SK-N-SH (cell line): ENCODE results near the gene DEPDC5.

Source experiments
- CHD2 ChIP-seq: fragments of 150-350 bp; IDR thresholded peaks from 2 replicates; pipeline ENCODE4 v1.6.1; 2018; ENCODE audit warnings: low read length; ENCODE audit not compliant: partially characterized antibody
- EP300 ChIP-seq, 2 experiments: IDR thresholded peaks; 2 replicates each; pipeline versions ENCODE4 v1.4.0 to v1.6.1; 2012; ENCODE audit warnings: borderline replicate concordance in 1 of 2, low read depth in 1 of 2, low read length in 1 of 2
- TF ChIP-seq, protein P1 (sequence below): fragments of 200-600 bp; sonication (generic); IDR thresholded peaks from 2 replicates; pipeline ENCODE4 v1.6.1; 2017; ENCODE audit warnings: antibody characterized with exemption, mild to moderate bottlenecking, moderate library complexity

DNA sequence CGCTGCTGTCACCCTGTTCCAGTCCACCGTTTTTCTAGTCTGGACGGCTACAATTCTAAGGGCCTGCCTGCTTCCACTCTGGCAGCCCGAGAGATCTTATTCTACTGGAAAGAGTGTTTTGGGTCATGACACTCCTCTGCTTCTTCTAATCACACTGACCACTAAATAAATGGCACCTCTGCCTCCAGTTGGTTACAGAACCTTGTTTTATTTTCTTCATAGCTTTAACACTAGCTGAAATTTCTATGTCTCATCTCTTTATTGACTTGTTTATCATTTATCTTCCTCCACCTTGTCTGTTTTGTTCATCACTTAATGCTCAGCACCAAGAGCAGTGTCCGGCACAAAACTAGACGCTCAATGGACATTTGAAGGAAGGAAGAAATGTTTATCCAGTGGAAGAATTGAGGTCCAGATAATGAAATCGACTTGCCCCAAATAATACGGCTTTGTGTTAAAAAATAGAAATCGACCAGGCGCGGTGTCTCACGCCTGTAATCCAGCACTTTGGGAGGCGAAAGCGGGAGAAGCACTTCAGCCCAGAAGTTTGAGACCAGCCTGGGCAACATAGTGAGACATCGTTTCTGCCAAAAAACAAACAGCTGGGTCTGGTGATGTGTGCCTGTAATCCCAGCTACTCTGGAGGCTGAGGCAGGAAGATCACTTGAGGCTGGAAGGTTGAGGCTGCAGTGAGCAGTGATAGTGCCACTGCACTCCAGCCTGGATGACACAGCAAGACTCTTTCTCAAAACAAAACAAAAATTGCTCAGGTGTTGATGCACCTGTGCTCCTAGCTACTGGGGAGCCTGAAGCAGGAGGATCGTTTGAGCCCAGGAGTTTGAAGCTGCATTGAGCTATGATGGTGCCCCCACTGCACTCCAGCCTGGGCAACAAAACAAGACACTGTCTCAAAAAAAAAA is 3.2 kb upstream of the DEPDC5 start:
- no peak for TF ChIP-seq CHD2
- no peak for TF ChIP-seq EP300 (IDR thresholded peaks at IDR 0.05; ENCODE audit: borderline replicate concordance in 1 of 2, low read depth in 1 of 2, low read length in 1 of 2)
- TF ChIP-seq, protein P1, sequence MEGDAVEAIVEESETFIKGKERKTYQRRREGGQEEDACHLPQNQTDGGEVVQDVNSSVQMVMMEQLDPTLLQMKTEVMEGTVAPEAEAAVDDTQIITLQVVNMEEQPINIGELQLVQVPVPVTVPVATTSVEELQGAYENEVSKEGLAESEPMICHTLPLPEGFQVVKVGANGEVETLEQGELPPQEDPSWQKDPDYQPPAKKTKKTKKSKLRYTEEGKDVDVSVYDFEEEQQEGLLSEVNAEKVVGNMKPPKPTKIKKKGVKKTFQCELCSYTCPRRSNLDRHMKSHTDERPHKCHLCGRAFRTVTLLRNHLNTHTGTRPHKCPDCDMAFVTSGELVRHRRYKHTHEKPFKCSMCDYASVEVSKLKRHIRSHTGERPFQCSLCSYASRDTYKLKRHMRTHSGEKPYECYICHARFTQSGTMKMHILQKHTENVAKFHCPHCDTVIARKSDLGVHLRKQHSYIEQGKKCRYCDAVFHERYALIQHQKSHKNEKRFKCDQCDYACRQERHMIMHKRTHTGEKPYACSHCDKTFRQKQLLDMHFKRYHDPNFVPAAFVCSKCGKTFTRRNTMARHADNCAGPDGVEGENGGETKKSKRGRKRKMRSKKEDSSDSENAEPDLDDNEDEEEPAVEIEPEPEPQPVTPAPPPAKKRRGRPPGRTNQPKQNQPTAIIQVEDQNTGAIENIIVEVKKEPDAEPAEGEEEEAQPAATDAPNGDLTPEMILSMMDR, result no peak
